ENCODE measurements around the gene CREB5. TPM values are rescaled to one million over a fixed set of nuclear protein-coding genes. Genes with fewer than 3 reads are reported as not detected.
A peak's percentile ranks its signal among the peaks of the same experiment; 100 is the strongest.

CREB5 gene
- total RNA-seq, 1 experiment from 2014 or later = 40.5 TPM

- Mint-ChIP-seq H3K4me1 (ENCODE audit: insufficient read depth, unreplicated experiment) (peaks cover 19% of the 10 kb centered on the region), H3K9me3 (ENCODE audit: unreplicated experiment) (no peaks in the 10 kb centered on the region), H3K36me3 (ENCODE audit: insufficient read depth, unreplicated experiment) (no peaks in the 10 kb centered on the region), H3K27ac (ENCODE audit: low read depth, unreplicated experiment) (no peak overlapping the region), H3K4me3 (ENCODE audit: unreplicated experiment) (no peak overlapping the region), H3K27me3 (ENCODE audit: insufficient read depth, unreplicated experiment) (no peaks in the 10 kb centered on the region)
- no peak for TF ChIP-seq CTCF (IDR thresholded peaks at IDR 0.05; ENCODE audit: unreplicated experiment)
- BruUV-seq (replicated peaks) = no TSS peak
- no peak for DNase-seq (ENCODE audit: unreplicated experiment)
- ChIA-PET CTCF (interaction anchor here (0.6 kb wide), 1 partner anchor 279 kb away, joined by 4 read pairs; no protein-coding TSS in a partner anchor), POLR2A (interaction anchor here (1.1 kb wide), 1 partner anchor 10 kb away, joined by 4 read pairs; no protein-coding TSS in a partner anchor)
- intact Hi-C loops (cut with micrococcal nuclease) = loop anchor here (5.0 kb wide), 1 partner anchor 452 kb away; no protein-coding TSS in a partner anchor
Measured at GRCh38 chr7:28858895-28859294, 446.6 kb downstream of the CREB5 start.

- H3K27me3 Mint-ChIP-seq (ENCODE audit: insufficient read depth, unreplicated experiment) = no peaks in the 10 kb centered on the region
- H3K4me1 Mint-ChIP-seq (ENCODE audit: insufficient read depth, unreplicated experiment) = peaks cover 1% of the 10 kb centered on the region
- DNase-seq (ENCODE audit: unreplicated experiment) = no peak
- no peak overlapping the region for H3K27ac Mint-ChIP-seq (ENCODE audit: low read depth, unreplicated experiment)
- no peak for TF ChIP-seq CTCF (IDR thresholded peaks at IDR 0.05; ENCODE audit: unreplicated experiment)
- H3K36me3 Mint-ChIP-seq (ENCODE audit: insufficient read depth, unreplicated experiment) = no peaks in the 10 kb centered on the region
- no peak overlapping the region for H3K4me3 Mint-ChIP-seq (ENCODE audit: unreplicated experiment)
- intact Hi-C loops (cut with micrococcal nuclease) = no loop called here
- ChIA-PET POLR2A (interaction anchor here (0.6 kb wide), 1 partner anchor 371 kb away, joined by 5 read pairs; no protein-coding TSS in a partner anchor), CTCF (interaction anchor here (1.0 to 1.2 kb wide), 2 partner anchors 82 to 245 kb away, joined by 3 to 7 read pairs; no protein-coding TSS in a partner anchor)
- no TSS peak for BruUV-seq (replicated peaks)
- no peaks in the 10 kb centered on the region for H3K9me3 Mint-ChIP-seq (ENCODE audit: unreplicated experiment)
Measured at GRCh38 chr7:28861825-28862224, 449.5 kb downstream of the CREB5 start.

- Mint-ChIP-seq H3K9me3 (ENCODE audit: unreplicated experiment) (no peaks in the 10 kb centered on the region), H3K4me3 (ENCODE audit: unreplicated experiment) (no peak overlapping the region), H3K4me1 (ENCODE audit: insufficient read depth, unreplicated experiment) (no peaks in the 10 kb centered on the region), H3K36me3 (ENCODE audit: insufficient read depth, unreplicated experiment) (no peaks in the 10 kb centered on the region), H3K27me3 (ENCODE audit: insufficient read depth, unreplicated experiment) (no peaks in the 10 kb centered on the region), H3K27ac (ENCODE audit: low read depth, unreplicated experiment) (no peak overlapping the region)
- CTCF ChIA-PET = interaction anchor here (0.5 kb wide), 1 partner anchor 244 kb away, joined by 3 read pairs; no protein-coding TSS in a partner anchor
- intact Hi-C loops (cut with micrococcal nuclease) = no loop called here
- BruUV-seq (replicated peaks) = no TSS peak
- POLR2A ChIA-PET = no interaction called here
- peak; percentile 6 for DNase-seq (ENCODE audit: unreplicated experiment)
- no peak for TF ChIP-seq CTCF (IDR thresholded peaks at IDR 0.05; ENCODE audit: unreplicated experiment)
Measured at GRCh38 chr7:28862595-28863272, 450.4 kb downstream of the CREB5 start.

GRCh38 chr7:28865601-28866144 is 453.4 kb downstream of the CREB5 start:
- TF ChIP-seq CTCF (IDR thresholded peaks at IDR 0.05; ENCODE audit: unreplicated experiment) = no peak
- CTCF ChIA-PET = interaction anchor here (1.4 kb wide), 1 partner anchor 12 kb away, joined by 4 read pairs; no protein-coding TSS in a partner anchor
- no peak for DNase-seq (ENCODE audit: unreplicated experiment)
- intact Hi-C loops (cut with micrococcal nuclease) = no loop called here
- BruUV-seq (replicated peaks) = no TSS peak
- Mint-ChIP-seq H3K36me3 (ENCODE audit: insufficient read depth, unreplicated experiment) (no peaks in the 10 kb centered on the region), H3K4me3 (ENCODE audit: unreplicated experiment) (no peak overlapping the region), H3K9me3 (ENCODE audit: unreplicated experiment) (no peaks in the 10 kb centered on the region), H3K27me3 (ENCODE audit: insufficient read depth, unreplicated experiment) (no peaks in the 10 kb centered on the region), H3K4me1 (ENCODE audit: insufficient read depth, unreplicated experiment) (no peaks in the 10 kb centered on the region), H3K27ac (ENCODE audit: low read depth, unreplicated experiment) (no peak overlapping the region)
- POLR2A ChIA-PET = no interaction called here
